ENCODE measurements around the gene SELENOO. TPM values are rescaled to one million over a fixed set of nuclear protein-coding genes. Genes with fewer than 3 reads are reported as not detected.

The SELENOO gene
- total RNA-seq, 1 experiment from 2014 or later = 28.6 TPM

DNA sequence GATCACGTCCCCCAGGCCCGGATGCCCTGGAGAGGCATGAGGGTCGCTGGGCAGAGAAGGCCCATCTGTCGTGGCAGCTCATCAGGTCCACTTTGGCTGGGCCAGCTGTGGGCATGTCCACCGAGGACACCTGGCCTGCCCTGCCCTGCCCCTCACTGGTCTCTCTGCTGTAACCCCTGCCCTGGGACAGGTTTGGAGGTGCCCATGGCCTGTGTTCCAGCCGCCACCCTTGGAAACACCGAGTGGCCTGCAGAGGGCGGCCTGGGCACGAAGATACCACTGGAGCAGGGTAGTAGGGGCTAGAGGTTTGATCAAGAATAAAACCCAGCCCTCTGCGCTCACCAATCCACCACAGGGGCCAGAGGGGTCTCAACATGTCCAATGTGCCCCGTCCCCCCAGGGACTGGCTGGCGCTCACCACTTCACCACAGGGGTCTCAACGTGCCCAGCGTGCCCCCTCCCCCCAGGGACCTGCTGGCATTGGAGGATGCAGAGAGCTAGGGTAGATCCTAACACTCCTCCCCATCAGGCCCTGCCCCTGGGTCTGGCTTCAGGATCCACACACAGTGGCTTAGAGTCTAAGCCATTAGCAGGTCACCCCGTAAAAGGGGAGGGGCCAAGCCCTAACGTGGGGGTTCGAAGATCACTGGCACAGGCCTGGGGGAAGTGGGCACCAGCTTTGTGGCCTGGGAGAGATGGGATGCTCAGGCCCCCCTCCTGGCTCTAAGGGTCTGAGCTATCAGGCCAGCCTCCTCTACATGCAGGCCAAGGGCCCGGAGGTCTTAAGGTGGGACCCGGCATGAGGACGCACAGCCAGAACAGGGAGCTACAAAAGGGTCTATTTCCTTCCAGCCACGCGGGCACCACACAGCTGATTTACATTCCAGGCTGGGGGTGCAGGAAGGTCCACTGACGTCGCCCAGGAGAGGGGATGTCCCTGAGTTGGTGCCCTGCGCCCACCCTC lies 51.6 kb downstream of the SELENOO start:
- no TSS peak for BruUV-seq (replicated peaks)
- CTCF ChIA-PET = interaction anchor here (0.5 to 1.9 kb wide), 10 partner anchors 11 to 128 kb away, joined by 3 to 8 read pairs (median 3); no protein-coding TSS in a partner anchor
- Mint-ChIP-seq H3K4me1 (ENCODE audit: low read depth, unreplicated experiment) (no peaks in the 10 kb centered on the region), H3K36me3 (ENCODE audit: insufficient read depth, unreplicated experiment) (peaks cover 46% of the 10 kb centered on the region), H3K4me3 (ENCODE audit: low read depth, unreplicated experiment) (peak overlapping the region; percentile 70), H3K9me3 (ENCODE audit: low read depth, unreplicated experiment) (no peaks in the 10 kb centered on the region), H3K27ac (ENCODE audit: unreplicated experiment) (no peak overlapping the region), H3K27me3 (ENCODE audit: unreplicated experiment) (no peaks in the 10 kb centered on the region)
- peak; percentile 87 for DNase-seq
- intact Hi-C loops (cut with micrococcal nuclease; ENCODE audit: unreplicated experiment) = loop anchor here (2.0 kb wide), 1 partner anchor 90 kb away; the partner anchor contains the start of gene PPP6R2
- TF ChIP-seq, protein P1, sequence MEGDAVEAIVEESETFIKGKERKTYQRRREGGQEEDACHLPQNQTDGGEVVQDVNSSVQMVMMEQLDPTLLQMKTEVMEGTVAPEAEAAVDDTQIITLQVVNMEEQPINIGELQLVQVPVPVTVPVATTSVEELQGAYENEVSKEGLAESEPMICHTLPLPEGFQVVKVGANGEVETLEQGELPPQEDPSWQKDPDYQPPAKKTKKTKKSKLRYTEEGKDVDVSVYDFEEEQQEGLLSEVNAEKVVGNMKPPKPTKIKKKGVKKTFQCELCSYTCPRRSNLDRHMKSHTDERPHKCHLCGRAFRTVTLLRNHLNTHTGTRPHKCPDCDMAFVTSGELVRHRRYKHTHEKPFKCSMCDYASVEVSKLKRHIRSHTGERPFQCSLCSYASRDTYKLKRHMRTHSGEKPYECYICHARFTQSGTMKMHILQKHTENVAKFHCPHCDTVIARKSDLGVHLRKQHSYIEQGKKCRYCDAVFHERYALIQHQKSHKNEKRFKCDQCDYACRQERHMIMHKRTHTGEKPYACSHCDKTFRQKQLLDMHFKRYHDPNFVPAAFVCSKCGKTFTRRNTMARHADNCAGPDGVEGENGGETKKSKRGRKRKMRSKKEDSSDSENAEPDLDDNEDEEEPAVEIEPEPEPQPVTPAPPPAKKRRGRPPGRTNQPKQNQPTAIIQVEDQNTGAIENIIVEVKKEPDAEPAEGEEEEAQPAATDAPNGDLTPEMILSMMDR (IDR thresholded peaks at IDR 0.05; ENCODE audit: unreplicated experiment) = peak; percentile 78

DNA sequence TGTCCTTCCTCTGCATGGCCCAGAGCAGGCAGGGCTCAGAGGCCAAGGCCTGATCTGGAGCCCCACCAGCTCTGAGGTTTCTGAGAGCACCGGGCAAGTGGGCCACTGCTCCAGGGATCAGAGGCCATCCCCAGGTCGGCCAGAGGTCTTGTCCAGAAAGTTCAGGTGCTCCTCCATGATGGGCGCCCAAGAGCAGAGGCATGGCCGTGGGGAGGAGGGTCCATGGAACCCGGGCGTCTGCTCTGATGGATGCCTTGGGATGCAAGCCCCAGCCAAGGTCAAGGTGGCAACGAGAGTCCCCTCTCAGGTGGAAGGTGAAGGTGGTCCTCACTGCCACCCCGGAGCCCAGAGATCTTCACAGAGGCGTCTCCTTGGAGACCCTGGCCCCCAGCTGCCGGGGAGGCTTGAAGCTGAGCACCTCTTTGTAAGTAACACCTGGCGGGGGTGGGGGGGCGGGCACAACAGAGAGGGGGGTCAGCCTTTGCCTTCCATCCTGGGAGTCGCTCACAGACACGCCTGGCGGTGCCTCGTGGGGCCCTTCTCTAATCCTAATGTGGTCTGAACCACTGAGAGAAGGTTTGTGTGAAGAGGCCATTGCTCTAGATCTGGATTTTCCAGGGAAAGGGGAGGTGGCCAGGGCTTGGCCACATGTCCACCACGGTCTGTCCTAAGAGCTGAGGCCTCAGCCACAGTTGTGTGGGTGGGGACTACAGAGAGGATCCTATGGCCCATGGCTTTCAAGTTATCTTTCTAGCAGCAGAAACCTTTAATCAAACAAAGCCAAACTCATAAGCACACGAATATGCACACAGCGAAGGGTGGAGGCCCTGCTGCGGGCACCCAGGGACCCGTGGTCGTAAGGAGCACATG lies 52.5 kb downstream of the SELENOO start:
- no peak overlapping the region for H3K4me3 Mint-ChIP-seq (ENCODE audit: low read depth, unreplicated experiment)
- intact Hi-C loops (cut with micrococcal nuclease; ENCODE audit: unreplicated experiment) = loop anchor here (2.0 kb wide), 1 partner anchor 90 kb away; the partner anchor contains the start of gene PPP6R2

GRCh38 chr22:50253941-50254340 lies 53.1 kb downstream of the SELENOO start:
- TF ChIP-seq, protein P1 (IDR thresholded peaks at IDR 0.05; ENCODE audit: unreplicated experiment) = no peak
- Mint-ChIP-seq H3K4me3 (ENCODE audit: low read depth, unreplicated experiment) (no peak overlapping the region), H3K9me3 (ENCODE audit: low read depth, unreplicated experiment) (no peaks in the 10 kb centered on the region), H3K36me3 (ENCODE audit: insufficient read depth, unreplicated experiment) (peaks cover 38% of the 10 kb centered on the region), H3K27me3 (ENCODE audit: unreplicated experiment) (no peaks in the 10 kb centered on the region), H3K4me1 (ENCODE audit: low read depth, unreplicated experiment) (no peaks in the 10 kb centered on the region), H3K27ac (ENCODE audit: unreplicated experiment) (no peak overlapping the region)
- intact Hi-C loops (cut with micrococcal nuclease; ENCODE audit: unreplicated experiment) = loop anchor here (2.0 kb wide), 1 partner anchor 89 kb away; the partner anchor contains the start of gene PPP6R2
- DNase-seq = no peak
- CTCF ChIA-PET = no interaction called here
- no TSS peak for BruUV-seq (replicated peaks)

More for the DNA sequence above, 52.5 kb downstream of the SELENOO start:
- H3K27me3 Mint-ChIP-seq (ENCODE audit: unreplicated experiment) = no peaks in the 10 kb centered on the region
- DNase-seq = no peak
- H3K9me3 Mint-ChIP-seq (ENCODE audit: low read depth, unreplicated experiment) = no peaks in the 10 kb centered on the region
- H3K27ac Mint-ChIP-seq (ENCODE audit: unreplicated experiment) = no peak overlapping the region
- peaks cover 37% of the 10 kb centered on the region for H3K36me3 Mint-ChIP-seq (ENCODE audit: insufficient read depth, unreplicated experiment)
- CTCF ChIA-PET = interaction anchor here (0.5 to 1.3 kb wide), 6 partner anchors 12 to 127 kb away, joined by 3 to 8 read pairs (median 3); no protein-coding TSS in a partner anchor
- no peaks in the 10 kb centered on the region for H3K4me1 Mint-ChIP-seq (ENCODE audit: low read depth, unreplicated experiment)
- BruUV-seq (replicated peaks) = no TSS peak
- TF ChIP-seq, protein P1 (IDR thresholded peaks at IDR 0.05; ENCODE audit: unreplicated experiment) = no peak

GRCh38 chr22:50255099-50255498 lies 54.3 kb downstream of the SELENOO start:
- H3K4me1 Mint-ChIP-seq (ENCODE audit: low read depth, unreplicated experiment) = no peaks in the 10 kb centered on the region
- H3K9me3 Mint-ChIP-seq (ENCODE audit: low read depth, unreplicated experiment) = no peaks in the 10 kb centered on the region
- BruUV-seq (replicated peaks) = no TSS peak
- DNase-seq = no peak
- intact Hi-C loops (cut with micrococcal nuclease; ENCODE audit: unreplicated experiment) = no loop called here
- H3K27me3 Mint-ChIP-seq (ENCODE audit: unreplicated experiment) = no peaks in the 10 kb centered on the region
- H3K36me3 Mint-ChIP-seq (ENCODE audit: insufficient read depth, unreplicated experiment) = peaks cover 42% of the 10 kb centered on the region
- CTCF ChIA-PET = no interaction called here
- H3K27ac Mint-ChIP-seq (ENCODE audit: unreplicated experiment) = no peak overlapping the region
- H3K4me3 Mint-ChIP-seq (ENCODE audit: low read depth, unreplicated experiment) = no peak overlapping the region
- TF ChIP-seq, protein P1 (IDR thresholded peaks at IDR 0.05; ENCODE audit: unreplicated experiment) = no peak

Measured in Calu3 (cell line).